ENCODE data around the gene PUS3. TPM values are rescaled to one million over a fixed set of nuclear protein-coding genes. Genes with fewer than 3 reads are reported as not detected.

PUS3 gene
- total RNA-seq, 1 donor from 2014 or later = 9.7 TPM

DNA sequence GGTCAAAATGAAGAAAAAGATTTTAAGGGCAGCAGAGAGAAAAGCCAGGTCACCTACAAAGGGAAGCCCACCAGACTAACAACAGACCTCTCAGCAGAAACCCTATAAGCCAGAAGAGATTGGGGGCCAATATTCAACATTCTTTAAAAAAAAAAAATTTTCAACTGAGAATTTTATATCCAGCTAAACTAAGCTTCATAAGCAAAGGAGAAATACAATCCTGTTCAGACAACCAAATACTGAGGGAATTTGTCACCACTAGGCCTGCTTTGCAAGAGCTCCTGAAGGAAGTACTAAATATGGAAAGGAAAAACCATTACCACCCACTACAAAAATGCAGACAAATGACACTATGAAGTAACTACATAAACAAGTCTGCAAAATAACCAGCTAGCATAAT, 56.8 kb downstream of the PUS3 start:
- peaks cover 2% of the 10 kb centered on the region for H3K27me3 Mint-ChIP-seq (ENCODE audit: low read depth)
- no peak overlapping the region for H3K27ac Mint-ChIP-seq
- no peaks in the 10 kb centered on the region for H3K36me3 Mint-ChIP-seq
- H3K9me3 Mint-ChIP-seq = peaks cover 21% of the 10 kb centered on the region
- TF ChIP-seq, protein P1, sequence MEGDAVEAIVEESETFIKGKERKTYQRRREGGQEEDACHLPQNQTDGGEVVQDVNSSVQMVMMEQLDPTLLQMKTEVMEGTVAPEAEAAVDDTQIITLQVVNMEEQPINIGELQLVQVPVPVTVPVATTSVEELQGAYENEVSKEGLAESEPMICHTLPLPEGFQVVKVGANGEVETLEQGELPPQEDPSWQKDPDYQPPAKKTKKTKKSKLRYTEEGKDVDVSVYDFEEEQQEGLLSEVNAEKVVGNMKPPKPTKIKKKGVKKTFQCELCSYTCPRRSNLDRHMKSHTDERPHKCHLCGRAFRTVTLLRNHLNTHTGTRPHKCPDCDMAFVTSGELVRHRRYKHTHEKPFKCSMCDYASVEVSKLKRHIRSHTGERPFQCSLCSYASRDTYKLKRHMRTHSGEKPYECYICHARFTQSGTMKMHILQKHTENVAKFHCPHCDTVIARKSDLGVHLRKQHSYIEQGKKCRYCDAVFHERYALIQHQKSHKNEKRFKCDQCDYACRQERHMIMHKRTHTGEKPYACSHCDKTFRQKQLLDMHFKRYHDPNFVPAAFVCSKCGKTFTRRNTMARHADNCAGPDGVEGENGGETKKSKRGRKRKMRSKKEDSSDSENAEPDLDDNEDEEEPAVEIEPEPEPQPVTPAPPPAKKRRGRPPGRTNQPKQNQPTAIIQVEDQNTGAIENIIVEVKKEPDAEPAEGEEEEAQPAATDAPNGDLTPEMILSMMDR (IDR thresholded peaks at IDR 0.05; ENCODE audit: unreplicated experiment) = no peak
- H3K4me1 Mint-ChIP-seq = no peaks in the 10 kb centered on the region
- no peak overlapping the region for H3K4me3 Mint-ChIP-seq
- DNase-seq (ENCODE audit: low spot score in 2 of 2, unreplicated experiment in 2 of 2) = no peak

Other genes with a start within 250 kb of the PUS3 start
- 0.25 TPM in 1 of 3 replicates, not detected in the others for gene ACRV1, start 222.4 kb downstream of the PUS3 start, total RNA-seq
- gene PATE1, start 156.9 kb downstream of the PUS3 start, total RNA-seq = not detected in 3 replicates
- gene PATE2, start 124.4 kb downstream of the PUS3 start, total RNA-seq = 0.20 TPM in 2 of 3 replicates, not detected in the other
- gene PATE3, start 115.1 kb downstream of the PUS3 start, total RNA-seq = not detected in 3 replicates
- gene PATE4, start 69.9 kb downstream of the PUS3 start, total RNA-seq = not detected in 3 replicates
- 5.2 to 5.8 TPM (median 5.4 TPM) in 3 replicates for gene HYLS1, start 15.5 kb downstream of the PUS3 start, total RNA-seq
- gene DDX25, start 1.3 kb upstream of the PUS3 start, total RNA-seq = 0.98 to 1.7 TPM (median 1.1 TPM) in 3 replicates
- not detected in 3 replicates for gene VSIG10L2, start 42.8 kb upstream of the PUS3 start, total RNA-seq
- 159 to 180 TPM (median 165 TPM) in 3 replicates for gene CDON, start 159.7 kb upstream of the PUS3 start, total RNA-seq

Measured in mesothelial cell of epicardium (in vitro differentiated cells).